Spleen (tissue), 11 donors: ENCODE results near the gene TIAM1. TPM values are rescaled to one million over a fixed set of nuclear protein-coding genes. Genes with fewer than 3 reads are reported as not detected.

ENCODE experiments used
- DNase-seq: peaks from one replicate; pipeline ENCODE4 v3.0.0-alpha.2; 2020
- H3K27ac ChIP-seq, 8 donors: fragments of 200-600 bp; sonication (generic) in 7 of 8; 1 replicate in 4 of 8; 2 replicates in 4 of 8; pipeline versions ENCODE4 v1.5.0 to v1.8.0; 2016 to 2021; ENCODE audit warnings: inconsistent platforms in 4 of 8, mild to moderate bottlenecking in 4 of 8, moderate library complexity in 1 of 8
- H3K27me3 ChIP-seq, 7 donors: fragments of 200-600 bp; sonication (generic) in 6 of 7; replicated peaks in 1 of 7; 1 replicate in 4 of 7; 2 replicates in 3 of 7; pipeline versions ENCODE4 v1.5.0 to v1.8.0; 2016 to 2021; ENCODE audit warnings: inconsistent platforms in 3 of 7, mild to moderate bottlenecking in 1 of 7
- H3K36me3 ChIP-seq, 6 donors: fragments of 200-600 bp; sonication (generic) in 5 of 6; 1 replicate in 4 of 6; 2 replicates in 2 of 6; pipeline versions ENCODE4 v1.5.0 to v1.8.0; 2016 to 2021; ENCODE audit warnings: inconsistent platforms in 2 of 6
- H3K4me1 ChIP-seq, 6 donors: fragments of 200-600 bp; sonication (generic) in 5 of 6; 1 replicate in 3 of 6; 2 replicates in 3 of 6; pipeline versions ENCODE4 v1.5.0 to v1.8.0; 2016 to 2021; ENCODE audit warnings: inconsistent platforms in 3 of 6
- H3K4me3 ChIP-seq, 8 donors: fragments of 200-600 bp; sonication (generic) in 7 of 8; 1 replicate in 4 of 8; 2 replicates in 4 of 8; pipeline versions ENCODE4 v1.5.0 to v1.8.0; 2016 to 2021; ENCODE audit warnings: inconsistent platforms in 4 of 8, mild to moderate bottlenecking in 4 of 8, moderate library complexity in 2 of 8
- H3K9me3 ChIP-seq, 8 donors: fragments of 200-600 bp; sonication (generic) in 7 of 8; 1 replicate in 4 of 8; 2 replicates in 4 of 8; pipeline versions ENCODE4 v1.5.0 to v1.8.0; 2016 to 2021; ENCODE audit warnings: inconsistent platforms in 4 of 8
- CTCF ChIP-seq, 11 experiments: fragments of 200-600 bp in 7 of 11; fragments of 450-650 bp in 4 of 11; sonication (generic) in 4 of 11; IDR thresholded peaks in 8 of 11; conservative IDR thresholded peaks in 3 of 11; 1 replicate in 7 of 11; 2 replicates in 4 of 11; pipeline versions ENCODE4 v1.4.0 to v1.8.0; 2016 to 2021; ENCODE audit warnings: antibody characterized with exemption in 11 of 11, inconsistent platforms in 4 of 11, mild to moderate bottlenecking in 1 of 11
- POLR2A ChIP-seq, 3 donors: fragments of 450-650 bp; IDR thresholded peaks; one replicate each; pipeline ENCODE4 v1.5.1; 2017; ENCODE audit warnings: antibody characterized with exemption in 3 of 3, mild to moderate bottlenecking in 1 of 3
- POLR2AphosphoS5 ChIP-seq, 3 donors: sonication (generic); formaldehyde crosslinking; IDR thresholded peaks; one replicate each; pipeline ENCODE4 v1.5.1; 2017; ENCODE audit warnings: antibody characterized with exemption in 3 of 3
- WGBS, 5 donors: extraction: QIAGEN DNeasy Blood & Tissue Kit in 3 of 5; methylation state at CpG; one replicate each; pipeline versions ENCODE4 v1.1.5 to v1.1.7; 2013 to 2018; 5-methylcytosine and 5-hydroxymethylcytosine counted together
- intact Hi-C: fragments of 100-400 bp; cut with DNase I; formaldehyde crosslinking; loops from one replicate; pipeline ENCODE4 v1.15.0; 2023; ENCODE audit warnings: low total_unique reads
- polyA plus RNA-seq, 3 donors: library from polyadenylated mRNA; stranded (reverse); fragments of 200-250 nt; gene quantifications; one replicate each; pipeline ENCODE4 v1.2.1, GENCODE V29; 2013
- total RNA-seq, 7 donors: library from RNA; depleted of rRNA in 3 of 7; stranded (reverse); fragments of >200 nt in 3 of 7; fragmentation: NEBNext Ultra II Directional in 4 of 7; extraction: Animal tissue kit (Norgen Biotek cat#: 25700) in 4 of 7; gene quantifications; one replicate each; pipeline versions ENCODE4 v1.1.0 to v1.2.1, GENCODE V29; 2016 to 2021
- donor health status: healthy with polysubstance abuse.
- donor health status: DM: no; HTN: no; CAD: no; lungs with moderate emphysema.
- donor health status: DM: no; HTN: no; CAD: no.
- donor health status: Bipolar disorder and iron deficiency.
- donor health status: healthy.
- donor health status: DM: no; HTN: no; CAD: no.
- donor health status: DM: yes; HTN: yes; CAD: no.

Gene TIAM1
- total and polyA plus RNA-seq, 10 donors: 1.9 to 35.0 (median 18.4) TPM

GRCh38 chr21:31243611-31244010, 100.5 kb downstream of the TIAM1 start:
- 93 to 100% (median 97%) methylated on average over 2 of the region's 2 CpGs for WGBS, 5 donors
- H3K9me3 ChIP-seq: peaks cover 0 to 53% (median 46%) of the 10 kb centered on the region in 8 donors
- DNase-seq: no peak
- TF ChIP-seq CTCF (IDR thresholded peaks at IDR 0.05 in 8 of 11, conservative IDR thresholded peaks at IDR 0.05 in 3 of 11) (no peak), POLR2A (IDR thresholded peaks at IDR 0.05) (no peak), POLR2AphosphoS5 (IDR thresholded peaks at IDR 0.05) (no peak)
- no peak overlapping the region for H3K27ac ChIP-seq
- no peak overlapping the region for H3K4me3 ChIP-seq
- peaks cover 0 to 20% (median 0%) of the 10 kb centered on the region in 6 donors for H3K36me3 ChIP-seq
- intact Hi-C loops: no loop called here
- no peaks in the 10 kb centered on the region for H3K27me3 ChIP-seq
- H3K4me1 ChIP-seq: no peaks in the 10 kb centered on the region

- Histone ChIP-seq H3K36me3 (peaks cover 0 to 10% (median 0%) of the 10 kb centered on the region in 6 donors), H3K27me3 (no peaks in the 10 kb centered on the region), H3K9me3 (peaks cover 0 to 25% (median 18%) of the 10 kb centered on the region in 8 donors), H3K4me3 (no peak overlapping the region), H3K4me1 (no peaks in the 10 kb centered on the region), H3K27ac (no peak overlapping the region)
- TF ChIP-seq POLR2A (IDR thresholded peaks at IDR 0.05) (no peak), POLR2AphosphoS5 (IDR thresholded peaks at IDR 0.05) (no peak), CTCF (IDR thresholded peaks at IDR 0.05 in 8 of 11, conservative IDR thresholded peaks at IDR 0.05 in 3 of 11) (no peak)
- DNase-seq: no peak
- WGBS, 5 donors: 55 to 64% (median 62%) methylated on average over 5 of the region's 5 CpGs
- intact Hi-C loops: no loop called here
Measured at GRCh38 chr21:31236528-31236927, 107.5 kb downstream of the TIAM1 start.

GRCh38 chr21:31235671-31236450, 108.2 kb downstream of the TIAM1 start:
- Histone ChIP-seq H3K9me3 (peaks cover 0 to 18% (median 11%) of the 10 kb centered on the region in 8 donors), H3K4me1 (no peaks in the 10 kb centered on the region), H3K36me3 (peaks cover 0 to 6% (median 0%) of the 10 kb centered on the region in 6 donors), H3K27ac (no peak overlapping the region), H3K4me3 (no peak overlapping the region), H3K27me3 (no peaks in the 10 kb centered on the region)
- intact Hi-C loops: no loop called here
- WGBS, 5 donors: 87 to 94% (median 91%) methylated on average over 6 of the region's 6 CpGs
- no peak for TF ChIP-seq POLR2A (IDR thresholded peaks at IDR 0.05)
- no peak for TF ChIP-seq POLR2AphosphoS5 (IDR thresholded peaks at IDR 0.05)
- no peak for TF ChIP-seq CTCF (IDR thresholded peaks at IDR 0.05 in 8 of 11, conservative IDR thresholded peaks at IDR 0.05 in 3 of 11)
- DNase-seq: no peak

GRCh38 chr21:31234936-31235335, 109.1 kb downstream of the TIAM1 start:
- Histone ChIP-seq H3K9me3 (peaks cover 0 to 9% (median 2%) of the 10 kb centered on the region in 8 donors), H3K4me3 (no peak overlapping the region), H3K27ac (no peak overlapping the region), H3K27me3 (no peaks in the 10 kb centered on the region), H3K4me1 (no peaks in the 10 kb centered on the region), H3K36me3 (no peaks in the 10 kb centered on the region)
- TF ChIP-seq POLR2AphosphoS5 (IDR thresholded peaks at IDR 0.05) (no peak), POLR2A (IDR thresholded peaks at IDR 0.05) (no peak), CTCF (IDR thresholded peaks at IDR 0.05 in 8 of 11, conservative IDR thresholded peaks at IDR 0.05 in 3 of 11) (no peak)
- DNase-seq: no peak
- WGBS, 5 donors: 84 to 100% (median 88%) methylated on average over 2 of the region's 2 CpGs
- intact Hi-C loops: no loop called here
